Activated B cell treated with CpG ODN at 0.5 μM for 24 hours (primary cell): ENCODE data around the gene ZNF217. TPM values are rescaled to one million over a fixed set of nuclear protein-coding genes. Genes with fewer than 3 reads are reported as not detected.
A peak's percentile ranks its signal among the peaks of the same experiment; 100 is the strongest.
"Not testable (repeated sequence)": the region's sequence is repeated elsewhere in the genome, so short reads cannot be mapped to it uniquely, and the experiment has no call there.

ENCODE experiments used
- ATAC-seq: fragments of 200-7000 bp; cut with Tn5 transposase; one replicate; pipeline ENCODE4 v1.10.0; 2021; ENCODE audit warnings: low read depth, mild to moderate bottlenecking, moderate library complexity
- CTCF ChIA-PET: fragments of 350-600 bp; sonication (Branson Sonifier 250); formaldehyde crosslinking; loops from one replicate; lab custom pipeline; 2021; ENCODE audit warnings: antibody characterized with exemption; lab: Charles Lee
- POLR2A ChIA-PET: fragments of 350-600 bp; sonication (Branson Sonifier 250); formaldehyde crosslinking; loops from one replicate; lab custom pipeline; 2021; ENCODE audit warnings: antibody characterized with exemption; lab: Charles Lee
- DNase-seq: peaks from one replicate; pipeline ENCODE4 v3.0.0; 2022
- H3K27ac Mint-ChIP-seq: one replicate; pipeline ENCODE4 v1.8.0; 2020; ENCODE audit warnings: mixed read lengths
- H3K27me3 Mint-ChIP-seq: one replicate; pipeline ENCODE4 v1.8.0; 2021; ENCODE audit warnings: mixed read lengths
- H3K36me3 Mint-ChIP-seq: one replicate; pipeline ENCODE4 v1.8.0; 2021; ENCODE audit warnings: low read depth, mixed read lengths
- H3K4me1 Mint-ChIP-seq: one replicate; pipeline ENCODE4 v1.8.0; 2021; ENCODE audit warnings: mixed read lengths
- H3K4me3 Mint-ChIP-seq: one replicate; pipeline ENCODE4 v1.8.0; 2020; ENCODE audit warnings: mild to moderate bottlenecking, mixed read lengths
- H3K9me3 Mint-ChIP-seq: one replicate; pipeline ENCODE4 v1.8.0; 2020; ENCODE audit warnings: mixed read lengths
- CTCF ChIP-seq: fragments of 200-600 bp; IDR thresholded peaks from one replicate; pipeline ENCODE4 v1.8.0; 2022; ENCODE audit warnings: antibody characterized with exemption, mild to moderate bottlenecking
- intact Hi-C: fragments of 100-400 bp; cut with micrococcal nuclease; formaldehyde crosslinking; loops from one replicate; pipeline ENCODE4 v1.15.1; 2024
- total RNA-seq: library from RNA; stranded (reverse); gene quantifications from 2 replicates; pipeline ENCODE4 v1.2.3, GENCODE V29; 2022

The ZNF217 gene
- total RNA-seq, 1 donor from 2014 or later: 80.3 TPM

GRCh38 chr20:53597521-53598120 is 4.0 kb upstream of the ZNF217 start:
- ChIA-PET POLR2A (no interaction called here), CTCF (no interaction called here)
- H3K36me3 Mint-ChIP-seq: peaks cover 2% of the 10 kb centered on the region
- no peak for DNase-seq
- H3K9me3 Mint-ChIP-seq: no peaks in the 10 kb centered on the region
- H3K27me3 Mint-ChIP-seq: no peaks in the 10 kb centered on the region
- no peak for ATAC-seq
- TF ChIP-seq CTCF: no peak
- peak overlapping the region; percentile 68 for H3K27ac Mint-ChIP-seq
- intact Hi-C loops: no loop called here
- no peak overlapping the region for H3K4me3 Mint-ChIP-seq
- H3K4me1 Mint-ChIP-seq: peaks cover 43% of the 10 kb centered on the region

- no peak for ATAC-seq
- peaks cover 43% of the 10 kb centered on the region for H3K4me1 Mint-ChIP-seq
These were observed 3.4 kb upstream of the ZNF217 start for GRCh38 chr20:53597030-53597482.

GRCh38 chr20:53596189-53597001 is 2.8 kb upstream of the ZNF217 start:
- H3K27me3 Mint-ChIP-seq, ATAC-seq, H3K9me3 Mint-ChIP-seq, intact Hi-C loops, DNase-seq, H3K36me3 Mint-ChIP-seq: not testable (repeated sequence)
- Mint-ChIP-seq H3K4me3 (peak overlapping the region; percentile 32), H3K27ac (peak overlapping the region; percentile 79), H3K4me1 (peaks cover 43% of the 10 kb centered on the region)
- CTCF ChIA-PET: interaction anchor here (1.7 kb wide), 1 partner anchor 20 kb away, joined by 3 read pairs; no protein-coding TSS in a partner anchor
- POLR2A ChIA-PET: interaction anchor here (0.6 to 1.1 kb wide), 5 partner anchors 17 to 299 kb away, joined by 3 to 6 read pairs (median 3); no protein-coding TSS in a partner anchor

More at GRCh38 chr20:53597030-53597482, 3.4 kb upstream of the ZNF217 start:
- H3K36me3 Mint-ChIP-seq: peaks cover 6% of the 10 kb centered on the region
- no peak for TF ChIP-seq CTCF
- intact Hi-C loops: no loop called here
- H3K9me3 Mint-ChIP-seq: no peaks in the 10 kb centered on the region
- H3K27me3 Mint-ChIP-seq: no peaks in the 10 kb centered on the region
- H3K4me3 Mint-ChIP-seq: no peak overlapping the region
- no peak for DNase-seq
- ChIA-PET CTCF (no interaction called here), POLR2A (interaction anchor here (0.6 to 1.1 kb wide), 4 partner anchors 48 to 298 kb away, joined by 3 to 6 read pairs (median 4); no protein-coding TSS in a partner anchor)
- H3K27ac Mint-ChIP-seq: peak overlapping the region; percentile 79

GRCh38 chr20:53595742-53596141 is 2.1 kb upstream of the ZNF217 start:
- H3K27me3 Mint-ChIP-seq, POLR2A ChIA-PET, H3K9me3 Mint-ChIP-seq, H3K36me3 Mint-ChIP-seq, ATAC-seq, DNase-seq, H3K4me3 Mint-ChIP-seq: not testable (repeated sequence)
- H3K4me1 Mint-ChIP-seq: peaks cover 45% of the 10 kb centered on the region
- peak overlapping the region; percentile 79 for H3K27ac Mint-ChIP-seq
- CTCF ChIA-PET: interaction anchor here (1.7 kb wide), 1 partner anchor 21 kb away, joined by 3 read pairs; no protein-coding TSS in a partner anchor
- intact Hi-C loops: loop anchor here (2.0 kb wide), 4 partner anchors 13 to 235 kb away; no protein-coding TSS in a partner anchor

- Mint-ChIP-seq H3K36me3 (peaks cover 9% of the 10 kb centered on the region), H3K27ac (peak overlapping the region; percentile 89), H3K4me1 (peaks cover 52% of the 10 kb centered on the region), H3K9me3 (no peaks in the 10 kb centered on the region), H3K4me3 (peak overlapping the region; percentile 85), H3K27me3 (no peaks in the 10 kb centered on the region)
- DNase-seq (no peak), ATAC-seq (no peak)
- CTCF ChIA-PET: interaction anchor here (0.9 to 1.9 kb wide), 5 partner anchors 18 to 345 kb away, joined by 3 to 7 read pairs (median 3); no protein-coding TSS in a partner anchor
- POLR2A ChIA-PET: interaction anchor here (0.6 to 4.1 kb wide), 29 partner anchors 9 to 346 kb away, joined by 3 to 39 read pairs (median 9); no protein-coding TSS in a partner anchor
- TF ChIP-seq CTCF: no peak
- intact Hi-C loops: loop anchor here (2.0 kb wide), 4 partner anchors 14 to 236 kb away; no protein-coding TSS in a partner anchor
These were observed 1.4 kb upstream of the ZNF217 start for GRCh38 chr20:53595018-53595378.
